ENCODE data around the gene MYT1. TPM values are rescaled to one million over a fixed set of nuclear protein-coding genes. Genes with fewer than 3 reads are reported as not detected.

Gene MYT1
- total and polyA plus RNA-seq, 2 of the 13 experiments (the other 11 are each of a cell fraction or from before 2014, with no cell fraction given): 0.58 to 2.5 TPM

DNA sequence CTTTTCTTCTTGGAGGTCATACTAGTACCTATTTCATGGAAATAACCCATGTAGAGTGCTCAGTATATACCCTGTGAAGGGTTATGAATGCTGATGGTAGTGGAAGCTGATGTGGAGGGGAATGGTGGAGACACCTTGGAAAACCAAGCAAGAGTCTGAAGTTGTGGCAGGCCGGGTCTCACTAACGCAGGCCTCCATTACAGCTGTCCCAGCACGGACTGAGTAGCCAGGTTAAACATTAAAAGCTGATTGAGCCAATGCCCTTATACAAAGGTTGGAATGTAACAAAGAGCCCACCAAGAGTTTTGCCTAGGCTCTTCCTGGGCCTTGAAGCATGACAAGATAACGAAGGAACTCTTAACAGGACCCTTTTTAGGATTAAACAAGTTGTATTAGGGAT lies 89.2 kb downstream of the MYT1 start (continued):
- TF ChIP-seq, protein P1, sequence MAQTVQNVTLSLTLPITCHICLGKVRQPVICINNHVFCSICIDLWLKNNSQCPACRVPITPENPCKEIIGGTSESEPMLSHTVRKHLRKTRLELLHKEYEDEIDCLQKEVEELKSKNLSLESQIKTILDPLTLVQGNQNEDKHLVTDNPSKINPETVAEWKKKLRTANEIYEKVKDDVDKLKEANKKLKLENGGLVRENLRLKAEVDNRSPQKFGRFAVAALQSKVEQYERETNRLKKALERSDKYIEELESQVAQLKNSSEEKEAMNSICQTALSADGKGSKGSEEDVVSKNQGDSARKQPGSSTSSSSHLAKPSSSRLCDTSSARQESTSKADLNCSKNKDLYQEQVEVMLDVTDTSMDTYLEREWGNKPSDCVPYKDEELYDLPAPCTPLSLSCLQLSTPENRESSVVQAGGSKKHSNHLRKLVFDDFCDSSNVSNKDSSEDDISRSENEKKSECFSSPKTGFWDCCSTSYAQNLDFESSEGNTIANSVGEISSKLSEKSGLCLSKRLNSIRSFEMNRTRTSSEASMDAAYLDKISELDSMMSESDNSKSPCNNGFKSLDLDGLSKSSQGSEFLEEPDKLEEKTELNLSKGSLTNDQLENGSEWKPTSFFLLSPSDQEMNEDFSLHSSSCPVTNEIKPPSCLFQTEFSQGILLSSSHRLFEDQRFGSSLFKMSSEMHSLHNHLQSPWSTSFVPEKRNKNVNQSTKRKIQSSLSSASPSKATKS (CRISPR knock-in tag; IDR thresholded peaks at IDR 0.05): no peak
- no peak for TF ChIP-seq RAD21 (CRISPR knock-in tag; IDR thresholded peaks at IDR 0.05)
- 0 out of 2 replicates have a peak, but pooled peaks have one; percentile 24 for TF ChIP-seq FOXJ3 (CRISPR knock-in tag; IDR thresholded peaks at IDR 0.05; ENCODE audit: borderline replicate concordance)
- no peak for TF ChIP-seq RFXAP (CRISPR knock-in tag; IDR thresholded peaks at IDR 0.05; ENCODE audit: borderline replicate concordance)
- TF ChIP-seq ZSCAN30 (CRISPR knock-in tag; IDR thresholded peaks at IDR 0.05): no peak
- no peak for TF ChIP-seq AGO2 (optimal IDR thresholded peaks at IDR 0.05; ENCODE audit: low read depth, low read length)
- TF ChIP-seq CHD4 (IDR thresholded peaks at IDR 0.05; ENCODE audit: borderline replicate concordance, low read length): no peak
- no peak for TF ChIP-seq KLF9 (CRISPR knock-in tag; IDR thresholded peaks at IDR 0.05; ENCODE audit: low read depth)
- TF ChIP-seq, protein P2, sequence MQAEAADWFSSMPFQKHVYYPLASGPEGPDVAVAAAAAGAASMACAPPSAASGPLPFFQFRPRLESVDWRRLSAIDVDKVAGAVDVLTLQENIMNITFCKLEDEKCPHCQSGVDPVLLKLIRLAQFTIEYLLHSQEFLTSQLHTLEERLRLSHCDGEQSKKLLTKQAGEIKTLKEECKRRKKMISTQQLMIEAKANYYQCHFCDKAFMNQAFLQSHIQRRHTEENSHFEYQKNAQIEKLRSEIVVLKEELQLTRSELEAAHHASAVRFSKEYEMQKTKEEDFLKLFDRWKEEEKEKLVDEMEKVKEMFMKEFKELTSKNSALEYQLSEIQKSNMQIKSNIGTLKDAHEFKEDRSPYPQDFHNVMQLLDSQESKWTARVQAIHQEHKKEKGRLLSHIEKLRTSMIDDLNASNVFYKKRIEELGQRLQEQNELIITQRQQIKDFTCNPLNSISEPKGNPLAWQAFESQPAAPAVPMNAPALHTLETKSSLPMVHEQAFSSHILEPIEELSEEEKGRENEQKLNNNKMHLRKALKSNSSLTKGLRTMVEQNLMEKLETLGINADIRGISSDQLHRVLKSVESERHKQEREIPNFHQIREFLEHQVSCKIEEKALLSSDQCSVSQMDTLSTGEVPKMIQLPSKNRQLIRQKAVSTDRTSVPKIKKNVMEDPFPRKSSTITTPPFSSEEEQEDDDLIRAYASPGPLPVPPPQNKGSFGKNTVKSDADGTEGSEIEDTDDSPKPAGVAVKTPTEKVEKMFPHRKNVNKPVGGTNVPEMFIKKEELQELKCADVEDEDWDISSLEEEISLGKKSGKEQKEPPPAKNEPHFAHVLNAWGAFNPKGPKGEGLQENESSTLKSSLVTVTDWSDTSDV (CRISPR knock-in tag; IDR thresholded peaks at IDR 0.05): no peak
- peak; percentile 66 for TF ChIP-seq ZFY (CRISPR knock-in tag; IDR thresholded peaks at IDR 0.05)
- peak; percentile 59 for TF ChIP-seq FOXA3 (CRISPR knock-in tag; IDR thresholded peaks at IDR 0.05)
- TF ChIP-seq ZNF121 (CRISPR knock-in tag; IDR thresholded peaks at IDR 0.05): no peak
- TF ChIP-seq, protein P3, sequence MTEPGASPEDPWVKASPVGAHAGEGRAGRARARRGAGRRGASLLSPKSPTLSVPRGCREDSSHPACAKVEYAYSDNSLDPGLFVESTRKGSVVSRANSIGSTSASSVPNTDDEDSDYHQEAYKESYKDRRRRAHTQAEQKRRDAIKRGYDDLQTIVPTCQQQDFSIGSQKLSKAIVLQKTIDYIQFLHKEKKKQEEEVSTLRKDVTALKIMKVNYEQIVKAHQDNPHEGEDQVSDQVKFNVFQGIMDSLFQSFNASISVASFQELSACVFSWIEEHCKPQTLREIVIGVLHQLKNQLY (CRISPR knock-in tag; IDR thresholded peaks at IDR 0.05): no peak
- TF ChIP-seq ADNP (CRISPR knock-in tag; IDR thresholded peaks at IDR 0.05): no peak
- no peak for TF ChIP-seq ZNF616 (CRISPR knock-in tag; IDR thresholded peaks at IDR 0.05; ENCODE audit: low read depth)
- TF ChIP-seq, protein P4, sequence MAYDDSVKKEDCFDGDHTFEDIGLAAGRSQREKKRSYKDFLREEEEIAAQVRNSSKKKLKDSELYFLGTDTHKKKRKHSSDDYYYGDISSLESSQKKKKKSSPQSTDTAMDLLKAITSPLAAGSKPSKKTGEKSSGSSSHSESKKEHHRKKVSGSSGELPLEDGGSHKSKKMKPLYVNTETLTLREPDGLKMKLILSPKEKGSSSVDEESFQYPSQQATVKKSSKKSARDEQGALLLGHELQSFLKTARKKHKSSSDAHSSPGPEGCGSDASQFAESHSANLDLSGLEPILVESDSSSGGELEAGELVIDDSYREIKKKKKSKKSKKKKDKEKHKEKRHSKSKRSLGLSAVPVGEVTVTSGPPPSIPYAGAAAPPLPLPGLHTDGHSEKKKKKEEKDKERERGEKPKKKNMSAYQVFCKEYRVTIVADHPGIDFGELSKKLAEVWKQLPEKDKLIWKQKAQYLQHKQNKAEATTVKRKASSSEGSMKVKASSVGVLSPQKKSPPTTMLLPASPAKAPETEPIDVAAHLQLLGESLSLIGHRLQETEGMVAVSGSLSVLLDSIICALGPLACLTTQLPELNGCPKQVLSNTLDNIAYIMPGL (CRISPR knock-in tag; IDR thresholded peaks at IDR 0.05; ENCODE audit: borderline replicate concordance in 1 of 2, low read depth in 1 of 2): no peak
- no peak for TF ChIP-seq NFATC3 (CRISPR knock-in tag; IDR thresholded peaks at IDR 0.05)
- TF ChIP-seq, protein P5, sequence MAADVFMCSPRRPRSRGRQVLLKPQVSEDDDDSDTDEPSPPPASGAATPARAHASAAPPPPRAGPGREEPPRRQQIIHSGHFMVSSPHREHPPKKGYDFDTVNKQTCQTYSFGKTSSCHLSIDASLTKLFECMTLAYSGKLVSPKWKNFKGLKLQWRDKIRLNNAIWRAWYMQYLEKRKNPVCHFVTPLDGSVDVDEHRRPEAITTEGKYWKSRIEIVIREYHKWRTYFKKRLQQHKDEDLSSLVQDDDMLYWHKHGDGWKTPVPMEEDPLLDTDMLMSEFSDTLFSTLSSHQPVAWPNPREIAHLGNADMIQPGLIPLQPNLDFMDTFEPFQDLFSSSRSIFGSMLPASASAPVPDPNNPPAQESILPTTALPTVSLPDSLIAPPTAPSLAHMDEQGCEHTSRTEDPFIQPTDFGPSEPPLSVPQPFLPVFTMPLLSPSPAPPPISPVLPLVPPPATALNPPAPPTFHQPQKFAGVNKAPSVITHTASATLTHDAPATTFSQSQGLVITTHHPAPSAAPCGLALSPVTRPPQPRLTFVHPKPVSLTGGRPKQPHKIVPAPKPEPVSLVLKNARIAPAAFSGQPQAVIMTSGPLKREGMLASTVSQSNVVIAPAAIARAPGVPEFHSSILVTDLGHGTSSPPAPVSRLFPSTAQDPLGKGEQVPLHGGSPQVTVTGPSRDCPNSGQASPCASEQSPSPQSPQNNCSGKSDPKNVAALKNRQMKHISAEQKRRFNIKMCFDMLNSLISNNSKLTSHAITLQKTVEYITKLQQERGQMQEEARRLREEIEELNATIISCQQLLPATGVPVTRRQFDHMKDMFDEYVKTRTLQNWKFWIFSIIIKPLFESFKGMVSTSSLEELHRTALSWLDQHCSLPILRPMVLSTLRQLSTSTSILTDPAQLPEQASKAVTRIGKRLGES (CRISPR knock-in tag; IDR thresholded peaks at IDR 0.05; ENCODE audit: borderline replicate concordance): no peak
- peak; percentile 58; the same call in 1 of the 2 replicates for TF ChIP-seq PHF21A (CRISPR knock-in tag; IDR thresholded peaks at IDR 0.05)
- TF ChIP-seq ZMYM4 (CRISPR knock-in tag; IDR thresholded peaks at IDR 0.05): no peak
- TF ChIP-seq NFKBIZ (CRISPR knock-in tag; IDR thresholded peaks at IDR 0.05): no peak

Measured in HepG2 (cell line).